ENCODE data around the gene TMPRSS4.

The TMPRSS4 gene

DNA sequence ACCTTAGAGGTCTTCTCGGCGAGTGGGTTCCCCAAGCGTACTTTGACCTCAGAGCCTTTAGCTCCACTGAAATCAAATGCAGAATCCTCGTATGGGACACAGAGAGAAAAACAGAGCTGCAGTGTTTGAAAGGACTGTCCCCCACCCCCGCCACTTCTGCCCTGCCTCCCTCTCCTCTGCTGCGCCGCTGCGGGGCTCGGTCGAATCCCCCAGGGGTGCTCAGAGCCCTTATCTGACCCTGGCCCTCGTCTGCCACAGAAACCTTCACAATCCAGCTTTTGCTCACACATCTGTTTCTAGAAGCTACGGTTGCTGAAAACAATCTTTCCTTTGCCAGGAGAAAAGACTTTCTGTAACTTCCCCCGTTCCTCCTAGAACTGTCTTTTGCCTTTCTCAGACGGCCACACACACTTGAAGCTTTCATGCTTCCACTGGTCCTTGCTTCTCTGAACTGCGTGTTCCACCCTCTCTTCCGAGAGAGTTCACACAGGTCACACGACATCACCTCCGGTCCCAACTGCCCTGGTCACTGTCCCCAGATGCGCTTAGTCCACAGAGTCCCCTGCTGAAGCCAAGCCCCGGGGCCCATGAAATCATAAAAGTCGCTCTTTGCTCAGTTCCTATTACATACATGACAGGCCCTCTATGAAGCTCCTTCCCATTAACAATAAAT, 6.1 kb downstream of the TMPRSS4 start:
- ChIA-PET CTCF (no interaction called here), POLR2A (ENCODE audit: low non-redundant PET) (no interaction called here)
- no peak for DNase-seq (ENCODE audit: low spot score)
- H3K27ac ChIP-seq, result no peak overlapping the region
- TF ChIP-seq, protein P1, sequence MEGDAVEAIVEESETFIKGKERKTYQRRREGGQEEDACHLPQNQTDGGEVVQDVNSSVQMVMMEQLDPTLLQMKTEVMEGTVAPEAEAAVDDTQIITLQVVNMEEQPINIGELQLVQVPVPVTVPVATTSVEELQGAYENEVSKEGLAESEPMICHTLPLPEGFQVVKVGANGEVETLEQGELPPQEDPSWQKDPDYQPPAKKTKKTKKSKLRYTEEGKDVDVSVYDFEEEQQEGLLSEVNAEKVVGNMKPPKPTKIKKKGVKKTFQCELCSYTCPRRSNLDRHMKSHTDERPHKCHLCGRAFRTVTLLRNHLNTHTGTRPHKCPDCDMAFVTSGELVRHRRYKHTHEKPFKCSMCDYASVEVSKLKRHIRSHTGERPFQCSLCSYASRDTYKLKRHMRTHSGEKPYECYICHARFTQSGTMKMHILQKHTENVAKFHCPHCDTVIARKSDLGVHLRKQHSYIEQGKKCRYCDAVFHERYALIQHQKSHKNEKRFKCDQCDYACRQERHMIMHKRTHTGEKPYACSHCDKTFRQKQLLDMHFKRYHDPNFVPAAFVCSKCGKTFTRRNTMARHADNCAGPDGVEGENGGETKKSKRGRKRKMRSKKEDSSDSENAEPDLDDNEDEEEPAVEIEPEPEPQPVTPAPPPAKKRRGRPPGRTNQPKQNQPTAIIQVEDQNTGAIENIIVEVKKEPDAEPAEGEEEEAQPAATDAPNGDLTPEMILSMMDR (conservative IDR thresholded peaks at IDR 0.05; ENCODE audit: low read depth), result no peak

DNA sequence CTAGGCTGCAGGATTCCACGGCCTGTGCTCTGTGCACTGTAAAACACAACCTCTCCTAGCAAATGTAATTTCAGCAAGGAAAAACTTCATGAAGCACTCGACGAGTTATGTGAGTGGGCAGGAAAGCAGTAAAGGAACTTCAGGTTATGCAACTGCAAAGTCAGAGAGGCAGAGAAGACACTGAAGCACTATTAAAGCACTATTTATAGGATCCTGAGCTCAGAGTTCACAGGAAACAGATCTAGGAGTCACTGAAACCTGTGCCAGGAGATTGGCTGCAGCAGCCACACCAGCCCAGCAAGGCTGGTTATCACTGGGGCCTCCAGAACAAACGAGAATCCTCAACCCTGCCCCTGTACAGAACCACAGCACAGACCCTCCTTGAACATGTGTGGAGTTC, 7.4 kb downstream of the TMPRSS4 start:
- ChIA-PET CTCF (no interaction called here), POLR2A (ENCODE audit: low non-redundant PET) (no interaction called here)
- no peak overlapping the region for H3K27ac ChIP-seq
- DNase-seq (ENCODE audit: low spot score), result no peak
- TF ChIP-seq, protein P1 (conservative IDR thresholded peaks at IDR 0.05; ENCODE audit: low read depth), result no peak

DNA sequence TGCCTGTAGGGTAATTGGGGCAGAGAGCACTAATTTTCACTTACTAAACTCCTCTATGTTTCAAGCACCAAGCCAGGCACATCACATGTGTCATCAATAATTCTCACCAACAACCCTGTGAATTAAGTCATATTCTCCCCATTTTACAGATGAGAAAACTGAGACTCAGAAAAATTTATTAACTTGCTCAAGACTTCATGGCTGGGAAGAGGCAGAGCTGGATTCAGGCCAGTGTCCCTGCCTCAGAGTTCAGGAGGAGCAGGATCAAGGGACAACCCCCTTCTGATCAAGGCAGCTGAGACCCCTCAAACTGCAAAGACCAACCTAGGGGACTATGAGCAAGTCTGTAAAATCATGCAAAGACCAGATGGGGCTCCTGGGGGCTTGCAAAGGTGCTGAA, 7.8 kb downstream of the TMPRSS4 start:
- ChIA-PET CTCF (no interaction called here), POLR2A (ENCODE audit: low non-redundant PET) (no interaction called here)
- no peak for DNase-seq (ENCODE audit: low spot score)
- TF ChIP-seq, protein P1 (conservative IDR thresholded peaks at IDR 0.05; ENCODE audit: low read depth), result no peak
- no peak overlapping the region for H3K27ac ChIP-seq

DNA sequence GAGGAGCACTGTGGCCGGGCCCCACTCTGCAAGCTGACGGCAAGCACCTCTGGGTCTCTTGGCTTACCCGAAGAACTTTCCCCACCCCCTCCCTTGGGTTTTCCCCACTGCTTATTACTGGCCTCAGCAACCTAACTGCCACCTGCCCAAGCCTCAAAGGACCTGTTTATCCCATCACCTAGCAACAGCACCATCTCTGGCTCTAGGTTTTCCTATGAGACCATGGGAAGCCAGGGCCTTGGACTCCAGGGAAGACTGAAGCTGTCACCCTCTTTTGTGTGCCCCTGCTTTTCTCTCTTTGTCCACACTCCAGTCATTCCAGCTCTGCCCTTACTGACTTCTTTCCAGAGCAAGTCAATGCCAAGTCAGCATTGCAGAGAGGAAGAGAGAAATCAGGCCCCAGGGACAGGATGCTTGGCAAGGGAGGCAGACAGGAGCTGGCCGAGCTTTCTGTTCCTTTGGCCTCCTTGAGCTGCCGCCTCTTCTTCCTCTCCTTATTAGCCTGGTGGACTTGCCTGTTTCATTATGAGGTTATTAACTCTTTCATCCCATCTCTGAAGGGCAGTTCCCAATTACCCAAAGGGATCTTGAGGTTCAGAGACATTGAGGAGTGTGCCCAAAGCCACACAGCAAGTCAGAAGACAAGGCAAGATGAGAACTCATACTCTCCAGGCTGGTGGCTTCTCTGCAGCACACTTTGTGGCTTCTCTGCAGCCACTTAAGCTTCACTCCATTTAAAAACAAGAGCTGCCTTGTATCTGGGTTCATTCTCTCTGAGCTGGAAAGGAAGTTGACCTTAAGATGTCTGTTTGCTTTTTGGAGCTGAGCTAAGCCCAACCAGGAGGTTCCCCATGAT, 10.3 kb downstream of the TMPRSS4 start, which contains the start of gene SMIM35:
Gene SMIM35, minus strand, starts transcription at position 51 of the 856 bp plus-strand sequence. CDS start 206 bp downstream, outside the sequence.
- no peak within 1 kb of the TSS for H3K27ac ChIP-seq
- ChIA-PET POLR2A (ENCODE audit: low non-redundant PET) (interaction anchor here (0.6 kb wide), 1 partner anchor 13 kb away, joined by 3 read pairs; no protein-coding TSS in a partner anchor), CTCF (interaction anchor here (0.7 kb wide), 1 partner anchor 189 kb away, joined by 5 read pairs; no protein-coding TSS in a partner anchor)
- no peak for DNase-seq (ENCODE audit: low spot score)
- TF ChIP-seq, protein P1 (conservative IDR thresholded peaks at IDR 0.05; ENCODE audit: low read depth), result no peak

DNA sequence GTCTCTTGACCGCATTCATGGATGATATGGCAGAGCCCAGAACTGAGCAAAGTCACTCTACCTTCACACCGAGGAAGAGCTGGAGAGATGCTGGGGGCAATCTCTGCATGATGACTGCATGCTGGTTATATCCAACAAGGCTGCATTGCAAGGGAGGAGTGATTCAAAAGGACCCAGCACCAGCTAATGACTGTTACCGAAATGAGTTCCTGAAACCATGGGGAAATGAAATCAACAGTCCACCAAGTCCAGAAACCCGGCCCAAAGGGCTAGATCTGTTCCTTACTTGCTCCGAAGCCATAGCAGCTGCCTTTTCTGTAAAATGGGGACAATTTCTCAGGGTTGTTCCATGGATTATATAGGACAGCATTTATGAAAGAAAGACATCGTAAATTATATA, 11.1 kb downstream of the TMPRSS4 start:
- no peak for DNase-seq (ENCODE audit: low spot score)
- POLR2A ChIA-PET (ENCODE audit: low non-redundant PET), result no interaction called here
- no peak overlapping the region for H3K27ac ChIP-seq
- CTCF ChIA-PET, result interaction anchor here (1.6 kb wide), 1 partner anchor 35 kb away, joined by 4 read pairs; no protein-coding TSS in a partner anchor
- TF ChIP-seq, protein P1 (conservative IDR thresholded peaks at IDR 0.05; ENCODE audit: low read depth), result no peak

DNA sequence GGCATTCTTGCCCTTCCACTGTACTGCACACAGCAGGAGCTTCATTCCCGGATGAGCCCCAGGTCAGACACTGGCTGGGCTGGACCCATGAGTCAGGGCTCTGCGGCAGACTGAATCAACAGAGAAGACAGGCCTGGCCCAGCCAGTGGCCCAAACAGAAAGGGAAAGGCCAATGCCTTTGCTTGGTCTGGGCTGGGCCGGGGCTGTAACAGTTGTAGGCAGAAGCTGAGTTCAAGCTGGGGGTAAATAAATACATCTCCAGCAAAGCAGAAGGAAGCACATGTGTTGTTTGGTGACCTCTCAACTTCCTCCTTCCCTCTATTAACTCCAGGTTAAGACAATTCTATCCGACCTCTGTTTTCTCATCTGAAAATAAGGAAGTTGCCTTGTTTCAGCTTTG, 11.7 kb downstream of the TMPRSS4 start:
- ChIA-PET POLR2A (ENCODE audit: low non-redundant PET) (no interaction called here), CTCF (interaction anchor here (0.8 to 1.6 kb wide), 2 partner anchors 35 to 83 kb away, joined by 3 to 4 read pairs; no protein-coding TSS in a partner anchor)
- H3K27ac ChIP-seq, result no peak overlapping the region
- TF ChIP-seq, protein P1 (conservative IDR thresholded peaks at IDR 0.05; ENCODE audit: low read depth), result no peak
- DNase-seq (ENCODE audit: low spot score), result no peak
